Cardiac fibroblast (primary cell): ENCODE data around the gene TBX4.
"Not testable (repeated sequence)": the region's sequence is repeated elsewhere in the genome, so short reads cannot be mapped to it uniquely, and the experiment has no call there.

ENCODE experiments used
- DNase-seq, 2 donors: peaks; one replicate each; pipeline versions ENCODE4 v3.0.0 to v3.0.0-alpha.2; 2010; ENCODE audit warnings: low read depth in 2 of 2
- H3K4me3 ChIP-seq, 2 donors: replicated peaks in 1 of 2; 1 replicate in 1 of 2; 2 replicates in 1 of 2; pipeline ENCODE4 v1.5.1; 2011; ENCODE audit warnings: low read depth in 2 of 2, low read length in 2 of 2, mild to moderate bottlenecking in 2 of 2, moderate library complexity in 1 of 2
- CTCF ChIP-seq: IDR thresholded peaks from one replicate; pipeline ENCODE4 v1.5.1; 2011; ENCODE audit warnings: low read depth, mild to moderate bottlenecking, low read length, inconsistent platforms

Gene TBX4

GRCh38 chr17:61443475-61443882 lies 8.7 kb upstream of the TBX4 start:
- H3K4me3 ChIP-seq = no peak overlapping the region
- TF ChIP-seq CTCF = no peak
- DNase-seq = no peak

- no peak overlapping the region for H3K4me3 ChIP-seq
- DNase-seq = no peak
- TF ChIP-seq CTCF = no peak
Measured at GRCh38 chr17:61444075-61444474, 8.1 kb upstream of the TBX4 start.

- DNase-seq = no peak
- no peak for TF ChIP-seq CTCF
- no peak overlapping the region for H3K4me3 ChIP-seq
Measured at GRCh38 chr17:61444831-61445230, 7.4 kb upstream of the TBX4 start.

GRCh38 chr17:61447358-61447757 lies 4.9 kb upstream of the TBX4 start:
- no peak for TF ChIP-seq CTCF
- H3K4me3 ChIP-seq = no peak overlapping the region
- DNase-seq = no peak

- H3K4me3 ChIP-seq = no peak overlapping the region
- no peak for DNase-seq
- TF ChIP-seq CTCF = no peak
Measured at GRCh38 chr17:61448042-61448441, 4.2 kb upstream of the TBX4 start.

GRCh38 chr17:61449140-61449539 lies 3.1 kb upstream of the TBX4 start:
- not testable (repeated sequence) for H3K4me3 ChIP-seq, DNase-seq

- TF ChIP-seq CTCF = no peak
- H3K4me3 ChIP-seq = no peak overlapping the region
- DNase-seq = no peak
Measured at GRCh38 chr17:61449707-61450640, 2.2 kb upstream of the TBX4 start.
